Measurements from ENCODE around the gene SAMD4B. TPM values are rescaled to one million over a fixed set of nuclear protein-coding genes. Genes with fewer than 3 reads are reported as not detected.

Gene SAMD4B
- total and polyA plus RNA-seq, 9 of the 15 experiments (the other 6 are each of a cell fraction or from before 2014, with no cell fraction given): 3.4 to 90.5 (median 38.0) TPM

DNA sequence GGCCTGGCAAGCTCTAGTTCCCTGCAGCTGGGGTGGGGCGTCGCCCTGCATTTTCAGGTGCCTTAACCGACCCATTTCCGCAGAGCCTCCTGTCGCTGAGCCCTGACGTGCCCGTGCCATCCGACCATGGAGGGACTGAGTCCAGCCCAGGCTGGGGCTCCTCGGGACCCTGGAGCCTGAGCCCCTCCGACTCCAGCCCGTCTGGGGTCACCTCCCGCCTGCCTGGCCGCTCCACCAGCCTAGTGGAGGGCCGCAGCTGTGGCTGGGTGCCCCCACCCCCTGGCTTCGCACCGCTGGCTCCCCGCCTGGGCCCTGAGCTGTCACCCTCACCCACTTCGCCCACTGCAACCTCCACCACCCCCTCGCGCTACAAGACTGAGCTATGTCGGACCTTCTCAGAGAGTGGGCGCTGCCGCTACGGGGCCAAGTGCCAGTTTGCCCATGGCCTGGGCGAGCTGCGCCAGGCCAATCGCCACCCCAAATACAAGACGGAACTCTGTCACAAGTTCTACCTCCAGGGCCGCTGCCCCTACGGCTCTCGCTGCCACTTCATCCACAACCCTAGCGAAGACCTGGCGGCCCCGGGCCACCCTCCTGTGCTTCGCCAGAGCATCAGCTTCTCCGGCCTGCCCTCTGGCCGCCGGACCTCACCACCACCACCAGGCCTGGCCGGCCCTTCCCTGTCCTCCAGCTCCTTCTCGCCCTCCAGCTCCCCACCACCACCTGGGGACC, 65.6 kb downstream of the SAMD4B start (continued):
- no peak for TF ChIP-seq CHCHD3 (CRISPR knock-in tag; IDR thresholded peaks at IDR 0.05)
- peak; percentile 62 for TF ChIP-seq RBM22 (IDR thresholded peaks at IDR 0.05; ENCODE audit: low read depth, low read length, poor library complexity, severe bottlenecking)
- TF ChIP-seq PHF20 (IDR thresholded peaks at IDR 0.05; ENCODE audit: partially characterized antibody): no peak
- TF ChIP-seq HNRNPUL1 (IDR thresholded peaks at IDR 0.05; ENCODE audit: low read length): no peak
- TF ChIP-seq SAFB (IDR thresholded peaks at IDR 0.05; ENCODE audit: borderline replicate concordance, low read depth, low read length): 0 out of 2 replicates have a peak, but pooled peaks have one; percentile 14
- TF ChIP-seq ZNF668 (CRISPR knock-in tag; IDR thresholded peaks at IDR 0.05): no peak
- TF ChIP-seq SMAD3 (CRISPR knock-in tag; conservative IDR thresholded peaks at IDR 0.05): no peak
- TF ChIP-seq TFAM (CRISPR knock-in tag; conservative IDR thresholded peaks at IDR 0.05): no peak
- no peak for TF ChIP-seq CEBPB (tag; IDR thresholded peaks at IDR 0.05)
- TF ChIP-seq, protein P1, sequence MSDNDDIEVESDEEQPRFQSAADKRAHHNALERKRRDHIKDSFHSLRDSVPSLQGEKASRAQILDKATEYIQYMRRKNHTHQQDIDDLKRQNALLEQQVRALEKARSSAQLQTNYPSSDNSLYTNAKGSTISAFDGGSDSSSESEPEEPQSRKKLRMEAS (CRISPR knock-in tag; IDR thresholded peaks at IDR 0.05): no peak
- no peak for TF ChIP-seq BDP1 (IDR thresholded peaks at IDR 0.05; ENCODE audit: insufficient read depth, insufficient read length)
- no peak for TF ChIP-seq NFE2L1 (tag; IDR thresholded peaks at IDR 0.05; ENCODE audit: borderline replicate concordance, low read depth)
- TF ChIP-seq MYNN (IDR thresholded peaks at IDR 0.05): no peak
- no peak for TF ChIP-seq MYNN (CRISPR knock-in tag; IDR thresholded peaks at IDR 0.05)
- no peak for TF ChIP-seq TRIM24 (IDR thresholded peaks at IDR 0.05)
- TF ChIP-seq ZNF239 (CRISPR knock-in tag; IDR thresholded peaks at IDR 0.05): no peak
- no peak for TF ChIP-seq RBM15 (IDR thresholded peaks at IDR 0.05; ENCODE audit: insufficient read depth, low read length)
- no peak for TF ChIP-seq CREB5 (CRISPR knock-in tag; IDR thresholded peaks at IDR 0.05)
- no peak for TF ChIP-seq ARID1B (IDR thresholded peaks at IDR 0.05)
- TF ChIP-seq CUX1 (CRISPR knock-in tag; IDR thresholded peaks at IDR 0.05): no peak
- peak in 1 of 2 experiments; percentile 12; a peak in 1 of 4 replicates for TF ChIP-seq MAZ (CRISPR knock-in tag; conservative IDR thresholded peaks at IDR 0.05 in 1 of 2, IDR thresholded peaks at IDR 0.05 in 1 of 2)
- no peak for TF ChIP-seq TEAD2 (tag; IDR thresholded peaks at IDR 0.05)
- TF ChIP-seq ILK (tag; IDR thresholded peaks at IDR 0.05; ENCODE audit: borderline replicate concordance, low read depth): no peak

Data from K562 (cell line).